Fibroblast of lung (primary cell): ENCODE data around the gene DEDD2. TPM values are rescaled to one million over a fixed set of nuclear protein-coding genes. Genes with fewer than 3 reads are reported as not detected.

Source experiments
- DNase-seq, 2 donors: peaks; one replicate each; pipeline versions ENCODE4 v3.0.0 to v3.0.0-alpha.2; 2010; ENCODE audit warnings: low read depth in 2 of 2
- H2AFZ ChIP-seq: 2 replicates; pipeline ENCODE4 v1.5.1; 2012; ENCODE audit warnings: low read length, control low read depth, inconsistent platforms
- H3K27ac ChIP-seq: 2 replicates; pipeline ENCODE4 v1.5.1; 2011; ENCODE audit warnings: low read length, control low read depth; ENCODE audit not compliant: insufficient read depth
- H3K27me3 ChIP-seq: 2 replicates; pipeline ENCODE4 v1.5.1; 2011; ENCODE audit warnings: mild to moderate bottlenecking, low read length; ENCODE audit not compliant: control insufficient read depth, insufficient read depth
- H3K36me3 ChIP-seq: 2 replicates; pipeline ENCODE4 v1.5.1; 2011; ENCODE audit warnings: low read length; ENCODE audit not compliant: control insufficient read depth, insufficient read depth
- H3K4me1 ChIP-seq: 2 replicates; pipeline ENCODE4 v1.5.1; 2011; ENCODE audit warnings: low read length; ENCODE audit not compliant: control insufficient read depth, insufficient read depth; ENCODE audit errors: extremely low read depth
- H3K4me2 ChIP-seq: 2 replicates; pipeline ENCODE4 v1.5.1; 2011; ENCODE audit warnings: low read length, control low read depth; ENCODE audit not compliant: insufficient read depth; ENCODE audit errors: extremely low read depth
- H3K4me3 ChIP-seq, 4 experiments: fragments of 200-600 bp in 1 of 4; sonication (generic) in 1 of 4; replicated peaks in 1 of 4; 2 replicates each; pipeline ENCODE4 v1.5.1; 2011 to 2016; ENCODE audit warnings: low read length in 4 of 4, low read depth in 3 of 4, mild to moderate bottlenecking in 3 of 4, control low read depth in 2 of 4, inconsistent platforms in 1 of 4, mixed read lengths in 1 of 4; ENCODE audit not compliant: insufficient read depth in 1 of 4; ENCODE audit errors: control extremely low read depth in 1 of 4
- H3K79me2 ChIP-seq: 2 replicates; pipeline ENCODE4 v1.5.1; 2012; ENCODE audit warnings: mild to moderate bottlenecking, low read length, inconsistent platforms; ENCODE audit not compliant: control insufficient read depth, insufficient read depth
- H3K9ac ChIP-seq: 2 replicates; pipeline ENCODE4 v1.5.1; 2011; ENCODE audit warnings: mild to moderate bottlenecking, low read length, control low read depth; ENCODE audit not compliant: insufficient read depth
- H3K9me3 ChIP-seq: 2 replicates; pipeline ENCODE4 v1.5.1; 2012; ENCODE audit warnings: low read depth, low read length; ENCODE audit not compliant: control insufficient read depth, insufficient read depth
- H4K20me1 ChIP-seq: 2 replicates; pipeline ENCODE4 v1.5.1; 2011; ENCODE audit warnings: low read length; ENCODE audit not compliant: control insufficient read depth, insufficient read depth; ENCODE audit errors: extremely low read depth
- EZH2 ChIP-seq: IDR thresholded peaks from 2 replicates; pipeline ENCODE4 v1.5.1; 2012; ENCODE audit warnings: low read length, control low read depth, mild to moderate bottlenecking; ENCODE audit errors: missing control alignments
- polyA plus RNA-seq, 2 donors: library from polyadenylated mRNA; depleted of rRNA in 1 of 2; stranded (reverse) in 1 of 2; unstranded in 1 of 2; fragments of >200 nt; gene quantifications; 2 replicates each; pipeline ENCODE4 v1.2.1, GENCODE V29; 2011 to 2012; ENCODE audit warnings: missing spikeins in 1 of 2
- total RNA-seq: library from RNA; depleted of rRNA; stranded (reverse); fragments of >200 nt; gene quantifications from 2 replicates; pipeline ENCODE4 v1.2.1, GENCODE V29; 2014
- TF ChIP-seq, protein P1 (sequence below), 2 donors: IDR thresholded peaks in 1 of 2; conservative IDR thresholded peaks in 1 of 2; 1 replicate in 1 of 2; 2 replicates in 1 of 2; pipeline ENCODE4 v1.5.1; 2011 to 2012; ENCODE audit warnings: low read length in 2 of 2, control low read depth in 1 of 2, inconsistent platforms in 1 of 2, low read depth in 1 of 2, mild to moderate bottlenecking in 1 of 2

Gene DEDD2
- total and polyA plus RNA-seq, 2 donors (not counting 1 experiment from before 2014, with no cell fraction given) = 10.0 to 17.8 TPM

DNA sequence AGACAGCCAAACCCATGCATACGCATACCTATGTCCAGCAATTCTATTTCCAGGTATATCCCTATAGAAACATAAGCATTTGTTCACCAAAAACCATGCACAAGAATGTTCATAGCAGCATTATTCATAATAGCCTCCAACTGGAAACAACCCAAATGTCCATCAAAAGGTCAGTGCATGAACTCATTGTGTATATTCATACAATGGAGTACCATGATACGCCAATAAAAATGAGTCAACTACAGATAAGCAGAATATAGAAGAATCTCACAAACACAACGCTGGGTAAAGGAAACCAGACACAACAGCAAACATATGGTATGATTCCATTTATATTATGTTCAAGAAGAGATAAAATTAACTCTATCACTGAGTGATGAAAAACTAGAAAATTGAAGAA lies 23.8 kb downstream of the DEDD2 start:
- no peak overlapping the region for H3K4me2 ChIP-seq
- no peak overlapping the region for H2AFZ ChIP-seq
- H3K79me2 ChIP-seq = no peaks in the 10 kb centered on the region
- peak; percentile 34 to 42 for DNase-seq
- H3K9ac ChIP-seq = no peak overlapping the region
- H3K27ac ChIP-seq = no peak overlapping the region
- no peak for TF ChIP-seq EZH2
- TF ChIP-seq, protein P1, sequence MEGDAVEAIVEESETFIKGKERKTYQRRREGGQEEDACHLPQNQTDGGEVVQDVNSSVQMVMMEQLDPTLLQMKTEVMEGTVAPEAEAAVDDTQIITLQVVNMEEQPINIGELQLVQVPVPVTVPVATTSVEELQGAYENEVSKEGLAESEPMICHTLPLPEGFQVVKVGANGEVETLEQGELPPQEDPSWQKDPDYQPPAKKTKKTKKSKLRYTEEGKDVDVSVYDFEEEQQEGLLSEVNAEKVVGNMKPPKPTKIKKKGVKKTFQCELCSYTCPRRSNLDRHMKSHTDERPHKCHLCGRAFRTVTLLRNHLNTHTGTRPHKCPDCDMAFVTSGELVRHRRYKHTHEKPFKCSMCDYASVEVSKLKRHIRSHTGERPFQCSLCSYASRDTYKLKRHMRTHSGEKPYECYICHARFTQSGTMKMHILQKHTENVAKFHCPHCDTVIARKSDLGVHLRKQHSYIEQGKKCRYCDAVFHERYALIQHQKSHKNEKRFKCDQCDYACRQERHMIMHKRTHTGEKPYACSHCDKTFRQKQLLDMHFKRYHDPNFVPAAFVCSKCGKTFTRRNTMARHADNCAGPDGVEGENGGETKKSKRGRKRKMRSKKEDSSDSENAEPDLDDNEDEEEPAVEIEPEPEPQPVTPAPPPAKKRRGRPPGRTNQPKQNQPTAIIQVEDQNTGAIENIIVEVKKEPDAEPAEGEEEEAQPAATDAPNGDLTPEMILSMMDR (conservative IDR thresholded peaks at IDR 0.05 in 1 of 2, IDR thresholded peaks at IDR 0.05 in 1 of 2; ENCODE audit: low read depth in 1 of 2, low read length in 2 of 2) = no peak
- H3K27me3 ChIP-seq = no peaks in the 10 kb centered on the region
- H3K4me3 ChIP-seq = no peak overlapping the region
- no peaks in the 10 kb centered on the region for H3K9me3 ChIP-seq
- no peaks in the 10 kb centered on the region for H4K20me1 ChIP-seq
- H3K4me1 ChIP-seq = peaks cover 5% of the 10 kb centered on the region
- H3K36me3 ChIP-seq = peaks cover 3% of the 10 kb centered on the region

DNA sequence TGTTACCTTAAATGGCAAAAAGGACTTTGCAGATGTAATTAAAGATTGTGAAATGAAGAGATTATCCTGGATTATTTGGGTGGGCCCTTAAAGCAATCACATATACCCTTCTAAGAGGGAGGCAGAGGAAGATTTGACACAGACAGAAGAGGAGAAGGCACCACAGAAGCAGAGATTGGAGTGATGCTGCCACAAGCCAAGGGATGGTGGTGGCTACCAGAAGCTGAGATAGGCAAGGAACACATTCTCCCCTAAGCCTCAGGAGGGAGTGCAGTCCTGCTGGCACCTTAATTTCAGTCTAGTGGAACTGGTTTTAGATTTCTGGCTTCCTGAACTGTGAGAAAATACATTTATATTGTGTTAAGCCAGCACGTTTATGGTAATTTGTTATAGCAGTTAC lies 24.2 kb downstream of the DEDD2 start:
- Histone ChIP-seq H3K79me2 (no peaks in the 10 kb centered on the region), H4K20me1 (no peaks in the 10 kb centered on the region), H3K9me3 (no peaks in the 10 kb centered on the region), H3K4me3 (no peak overlapping the region), H2AFZ (no peak overlapping the region), H3K4me2 (no peak overlapping the region), H3K27me3 (no peaks in the 10 kb centered on the region), H3K4me1 (peaks cover 5% of the 10 kb centered on the region), H3K27ac (no peak overlapping the region), H3K9ac (no peak overlapping the region), H3K36me3 (peaks cover 3% of the 10 kb centered on the region)
- TF ChIP-seq EZH2 = no peak
- TF ChIP-seq, protein P1 (conservative IDR thresholded peaks at IDR 0.05 in 1 of 2, IDR thresholded peaks at IDR 0.05 in 1 of 2; ENCODE audit: low read depth in 1 of 2, low read length in 2 of 2) = no peak
- no peak for DNase-seq

DNA sequence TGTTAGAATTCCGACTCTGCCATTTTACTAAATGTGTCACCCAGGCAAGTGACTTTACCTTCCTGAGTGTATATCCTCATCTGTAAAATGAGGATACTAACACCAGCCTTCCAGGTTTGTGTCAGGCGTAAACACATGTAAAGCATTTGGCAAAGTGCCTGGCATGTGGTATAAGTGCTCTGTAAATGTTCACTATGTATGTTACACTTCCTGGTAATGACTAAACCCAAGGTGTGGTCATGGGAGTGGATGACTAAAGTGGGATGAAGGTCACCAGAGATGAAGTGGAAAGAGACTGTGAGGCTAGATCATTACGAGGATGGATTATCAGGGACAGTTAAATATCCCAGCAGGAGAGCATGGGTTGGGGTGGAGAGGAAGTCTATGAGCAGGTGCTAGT lies 25.6 kb downstream of the DEDD2 start:
- Histone ChIP-seq H2AFZ (no peak overlapping the region), H3K36me3 (no peaks in the 10 kb centered on the region), H4K20me1 (no peaks in the 10 kb centered on the region), H3K79me2 (no peaks in the 10 kb centered on the region), H3K27ac (no peak overlapping the region), H3K4me1 (peaks cover 5% of the 10 kb centered on the region), H3K4me3 (no peak overlapping the region), H3K27me3 (no peaks in the 10 kb centered on the region), H3K4me2 (peak overlapping the region; percentile 59), H3K9me3 (no peaks in the 10 kb centered on the region), H3K9ac (no peak overlapping the region)
- DNase-seq = peak; percentile 70 to 84
- TF ChIP-seq EZH2 = no peak
- TF ChIP-seq, protein P1 (conservative IDR thresholded peaks at IDR 0.05 in 1 of 2, IDR thresholded peaks at IDR 0.05 in 1 of 2; ENCODE audit: low read depth in 1 of 2, low read length in 2 of 2) = no peak
